ENCODE data around the gene TESPA1. TPM values are rescaled to one million over a fixed set of nuclear protein-coding genes. Genes with fewer than 3 reads are reported as not detected.

TESPA1 gene
- total and polyA plus RNA-seq, 2 of the 8 experiments (the other 6 are each of a cell fraction or from before 2014, with no cell fraction given) = not detected

- no peak for TF ChIP-seq SUZ12 (IDR thresholded peaks at IDR 0.05; ENCODE audit: low read length)
- TF ChIP-seq EZH2 (IDR thresholded peaks at IDR 0.05; ENCODE audit: low read depth, low read length, severe bottlenecking) = no peak
- no peak for TF ChIP-seq SIX5 (IDR thresholded peaks at IDR 0.05; ENCODE audit: low read depth, low read length)
- TF ChIP-seq POU5F1 (IDR thresholded peaks at IDR 0.05; ENCODE audit: low read depth, low read length) = no peak
- no peak for TF ChIP-seq KDM1A (IDR thresholded peaks at IDR 0.05; ENCODE audit: borderline replicate concordance, low read length)
- no peak for TF ChIP-seq GABPA (IDR thresholded peaks at IDR 0.05; ENCODE audit: borderline replicate concordance, insufficient read depth, low read length)
- no peak for TF ChIP-seq RBBP5 (IDR thresholded peaks at IDR 0.05; ENCODE audit: borderline replicate concordance, low read depth, low read length)
- 0 out of 2 replicates have a peak, but pooled peaks have one; percentile 76 for TF ChIP-seq SP4 (IDR thresholded peaks at IDR 0.05; ENCODE audit: low read length)
- TF ChIP-seq RFX5 (IDR thresholded peaks at IDR 0.05; ENCODE audit: borderline replicate concordance, low read depth, low read length) = no peak
- TF ChIP-seq FOSL1 (IDR thresholded peaks at IDR 0.05; ENCODE audit: insufficient read depth, low read depth, low read length) = no peak
- no peak for TF ChIP-seq GTF2F1 (IDR thresholded peaks at IDR 0.05; ENCODE audit: borderline replicate concordance, low read depth, low read length)
- 0 out of 2 replicates have a peak, but pooled peaks have one; percentile 34 for TF ChIP-seq MAX (IDR thresholded peaks at IDR 0.05)
- no peak for TF ChIP-seq HDAC6 (IDR thresholded peaks at IDR 0.05; ENCODE audit: low read depth, low read length)
- peak; percentile 99 to 100 for TF ChIP-seq HDAC2 (IDR thresholded peaks at IDR 0.05; ENCODE audit: borderline replicate concordance in 1 of 2, low read depth in 2 of 2, low read length in 2 of 2)
- no peak for TF ChIP-seq JUND (IDR thresholded peaks at IDR 0.05; ENCODE audit: low read length)
- no peak for TF ChIP-seq CTBP2 (IDR thresholded peaks at IDR 0.05; ENCODE audit: borderline replicate concordance, insufficient read depth, insufficient read length, low read length)
- TF ChIP-seq SP2 (IDR thresholded peaks at IDR 0.05; ENCODE audit: low read length) = no peak; the same call in 1 of the 2 replicates
- TF ChIP-seq CHD2 (IDR thresholded peaks at IDR 0.05; ENCODE audit: low read length) = no peak
- TF ChIP-seq TBP (IDR thresholded peaks at IDR 0.05; ENCODE audit: low read depth, low read length) = peak; percentile 35; the same call in 1 of the 2 replicates
- peak; percentile 96 for TF ChIP-seq TAF7 (optimal IDR thresholded peaks at IDR 0.05; ENCODE audit: borderline replicate concordance, low read depth, low read length)
- TF ChIP-seq JUN (IDR thresholded peaks at IDR 0.05; ENCODE audit: low read depth, low read length) = no peak
- TF ChIP-seq CHD1 (IDR thresholded peaks at IDR 0.05; ENCODE audit: low read depth, low read length) = no peak
- no peak for TF ChIP-seq TCF12 (IDR thresholded peaks at IDR 0.05; ENCODE audit: low read depth, low read length)
- TF ChIP-seq BRCA1 (IDR thresholded peaks at IDR 0.05; ENCODE audit: low read depth, low read length) = no peak
- no peak for TF ChIP-seq USF2 (IDR thresholded peaks at IDR 0.05; ENCODE audit: low read length)
These were observed 35.2 kb upstream of the TESPA1 start, which contains the start of gene NEUROD4 (continued) for GRCh38 chr12:55019784-55020183.
